Mesenchymal stem cell (in vitro differentiated cells and primary cell): Measurements from ENCODE around the gene ASB4.

Experiments
- DNase-seq: peaks from one replicate; pipeline ENCODE4 v3.0.0-alpha.2; 2013
- H2AFZ ChIP-seq: one replicate; pipeline ENCODE4 v1.6.1; 2013; ENCODE audit warnings: low read depth, mild to moderate bottlenecking, control low read depth, inconsistent platforms, low read length, moderate library complexity
- H2AK5ac ChIP-seq: 2 replicates; pipeline ENCODE4 v1.6.1; 2013; ENCODE audit warnings: low read length, moderate library complexity, mild to moderate bottlenecking, inconsistent platforms; ENCODE audit not compliant: severe bottlenecking
- H2BK120ac ChIP-seq: one replicate; pipeline ENCODE4 v1.6.1; 2013; ENCODE audit warnings: low read depth, mild to moderate bottlenecking, inconsistent platforms, low read length, moderate library complexity
- H2BK12ac ChIP-seq, 2 experiments: one replicate each; pipeline ENCODE4 v1.6.1; 2013; ENCODE audit warnings: inconsistent platforms in 2 of 2, low read length in 2 of 2, mild to moderate bottlenecking in 2 of 2, moderate library complexity in 2 of 2, control low read depth in 1 of 2
- H2BK15ac ChIP-seq: one replicate; pipeline ENCODE4 v1.6.1; 2013; ENCODE audit warnings: mild to moderate bottlenecking, low read depth, inconsistent platforms; ENCODE audit not compliant: poor library complexity, severe bottlenecking
- H2BK5ac ChIP-seq: 2 replicates; pipeline ENCODE4 v1.6.1; 2013; ENCODE audit warnings: low read depth, mild to moderate bottlenecking, low read length, control low read depth, inconsistent platforms; ENCODE audit not compliant: poor library complexity, severe bottlenecking
- H3K14ac ChIP-seq, 2 experiments: one replicate each; pipeline ENCODE4 v1.6.1; 2013; ENCODE audit warnings: inconsistent platforms in 2 of 2, low read length in 2 of 2, control low read depth in 1 of 2, mild to moderate bottlenecking in 1 of 2, moderate library complexity in 1 of 2
- H3K18ac ChIP-seq, 2 experiments: one replicate each; pipeline ENCODE4 v1.6.1; 2013; ENCODE audit warnings: inconsistent platforms in 2 of 2, low read length in 2 of 2, control low read depth in 1 of 2, low read depth in 1 of 2, mild to moderate bottlenecking in 1 of 2
- H3K23ac ChIP-seq, 2 experiments: one replicate each; pipeline ENCODE4 v1.6.1; 2013; ENCODE audit warnings: inconsistent platforms in 2 of 2, low read length in 2 of 2, mild to moderate bottlenecking in 2 of 2, moderate library complexity in 2 of 2, control low read depth in 1 of 2
- H3K27ac ChIP-seq: 2 replicates; pipeline ENCODE4 v1.5.1; 2013; ENCODE audit warnings: mild to moderate bottlenecking, moderate library complexity, low read length, control low read depth, inconsistent platforms; ENCODE audit not compliant: poor library complexity, severe bottlenecking
- H3K27me3 ChIP-seq, 2 experiments: 2 replicates each; pipeline versions ENCODE4 v1.6.1 to v1.7.0; 2013; ENCODE audit warnings: low read length in 2 of 2, mild to moderate bottlenecking in 2 of 2, moderate library complexity in 2 of 2, control low read depth in 1 of 2, inconsistent platforms in 1 of 2; ENCODE audit not compliant: control insufficient read depth in 1 of 2, insufficient read depth in 1 of 2
- H3K36me3 ChIP-seq, 2 experiments: 2 replicates each; pipeline versions ENCODE4 v1.6.1 to v1.7.0; 2013; ENCODE audit warnings: low read length in 2 of 2, control low read depth in 1 of 2, inconsistent platforms in 1 of 2, low read depth in 1 of 2, mild to moderate bottlenecking in 1 of 2; ENCODE audit not compliant: insufficient read depth in 2 of 2, control insufficient read depth in 1 of 2
- H3K4ac ChIP-seq, 2 experiments: one replicate each; pipeline ENCODE4 v1.6.1; 2013; ENCODE audit warnings: inconsistent platforms in 2 of 2, low read length in 2 of 2, mild to moderate bottlenecking in 2 of 2, moderate library complexity in 2 of 2, control low read depth in 1 of 2, low read depth in 1 of 2
- H3K4me1 ChIP-seq: 2 replicates; pipeline ENCODE4 v1.6.1; 2013; ENCODE audit warnings: low read depth, low read length, control low read depth; ENCODE audit not compliant: control insufficient read depth, insufficient read depth
- H3K4me2 ChIP-seq: 2 replicates; pipeline ENCODE4 v1.6.1; 2013; ENCODE audit warnings: low read length, mild to moderate bottlenecking, inconsistent platforms; ENCODE audit not compliant: poor library complexity, severe bottlenecking
- H3K4me3 ChIP-seq, 2 experiments: 2 replicates each; pipeline versions ENCODE4 v1.5.1 to v1.7.0; 2013; ENCODE audit warnings: low read length in 2 of 2, mild to moderate bottlenecking in 2 of 2, control low read depth in 1 of 2, low read depth in 1 of 2; ENCODE audit not compliant: insufficient read depth in 1 of 2
- H3K79me1 ChIP-seq: replicated peaks from 2 replicates; pipeline ENCODE4 v1.6.1; 2013; ENCODE audit warnings: mild to moderate bottlenecking, control low read depth, low read length, inconsistent platforms; ENCODE audit not compliant: poor library complexity, severe bottlenecking
- H3K9ac ChIP-seq: 2 replicates; pipeline ENCODE4 v1.7.0; 2013; ENCODE audit warnings: mild to moderate bottlenecking, low read length, moderate library complexity
- H3K9me3 ChIP-seq: 2 replicates; pipeline ENCODE4 v1.7.0; 2013; ENCODE audit warnings: mild to moderate bottlenecking, low read length; ENCODE audit not compliant: control insufficient read depth
- H4K8ac ChIP-seq: one replicate; pipeline ENCODE4 v1.6.1; 2013; ENCODE audit warnings: inconsistent platforms, mild to moderate bottlenecking, low read length, moderate library complexity
- H4K91ac ChIP-seq: one replicate; pipeline ENCODE4 v1.6.1; 2013; ENCODE audit warnings: mild to moderate bottlenecking, low read length, inconsistent platforms
- WGBS: methylation state at CpG from one replicate; pipeline ENCODE4 v1.1.7; 2013; ENCODE audit warnings: mixed read lengths; 5-methylcytosine and 5-hydroxymethylcytosine counted together

The ASB4 gene

GRCh38 chr7:95560674-95561073 is 74.9 kb downstream of the ASB4 start:
- Histone ChIP-seq H2BK12ac (no peak overlapping the region), H3K36me3 (no peaks in the 10 kb centered on the region), H2BK5ac (no peak overlapping the region), H2AK5ac (no peak overlapping the region), H3K27me3 (no peaks in the 10 kb centered on the region), H3K4ac (no peak overlapping the region), H3K23ac (no peak overlapping the region), H2AFZ (no peak overlapping the region), H3K4me1 (no peaks in the 10 kb centered on the region), H4K91ac (no peak overlapping the region), H3K9me3 (no peaks in the 10 kb centered on the region), H3K27ac (no peak overlapping the region), H3K4me3 (no peak overlapping the region), H4K8ac (no peak overlapping the region), H2BK120ac (no peak overlapping the region), H2BK15ac (no peak overlapping the region), H3K18ac (no peak overlapping the region), H3K4me2 (no peak overlapping the region), H3K14ac (no peak overlapping the region), H3K79me1 (no peaks in the 10 kb centered on the region), H3K9ac (no peak overlapping the region)
- WGBS, result 85% methylated on average over 2 of the region's 2 CpGs
- DNase-seq, result no peak

GRCh38 chr7:95569720-95570119 is 84.0 kb downstream of the ASB4 start:
- Histone ChIP-seq H2AK5ac (no peak overlapping the region), H3K9ac (no peak overlapping the region), H3K4me3 (no peak overlapping the region), H2BK120ac (no peak overlapping the region), H4K8ac (no peak overlapping the region), H3K18ac (no peak overlapping the region), H3K14ac (no peak overlapping the region), H4K91ac (no peak overlapping the region), H3K4ac (no peak overlapping the region), H3K36me3 (no peaks in the 10 kb centered on the region), H3K9me3 (no peaks in the 10 kb centered on the region), H3K79me1 (no peaks in the 10 kb centered on the region), H2BK12ac (no peak overlapping the region), H2BK5ac (no peak overlapping the region), H2BK15ac (no peak overlapping the region), H3K27ac (no peak overlapping the region), H2AFZ (no peak overlapping the region), H3K23ac (no peak overlapping the region), H3K4me1 (no peaks in the 10 kb centered on the region), H3K27me3 (no peaks in the 10 kb centered on the region), H3K4me2 (no peak overlapping the region)
- 100% methylated on average over 1 of the region's 2 CpGs for WGBS
- DNase-seq, result no peak

DNA sequence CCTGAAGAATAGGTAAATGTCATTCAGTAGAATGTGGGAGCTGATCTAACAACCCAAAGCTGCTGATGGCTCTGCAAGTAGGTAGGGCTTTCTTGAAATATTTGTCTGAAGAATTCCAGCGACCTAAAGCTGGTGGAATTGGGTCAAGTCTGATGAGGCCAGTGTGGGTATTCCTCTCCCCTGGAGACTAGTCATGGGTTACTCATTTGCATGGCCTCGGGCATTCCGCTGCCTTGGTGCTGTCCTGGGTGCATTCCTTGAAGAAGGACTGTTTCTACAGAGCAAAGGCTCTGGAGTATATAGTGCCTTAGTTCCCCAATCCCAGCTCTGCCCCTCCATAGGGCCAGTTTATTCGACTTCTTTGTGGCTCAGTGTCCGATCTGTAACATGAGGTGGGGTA is 91.4 kb downstream of the ASB4 start:
- Histone ChIP-seq H3K9me3 (no peaks in the 10 kb centered on the region), H2AK5ac (no peak overlapping the region), H3K4ac (no peak overlapping the region), H2AFZ (no peak overlapping the region), H3K27ac (no peak overlapping the region), H2BK15ac (no peak overlapping the region), H4K8ac (no peak overlapping the region), H2BK120ac (no peak overlapping the region), H3K27me3 (no peaks in the 10 kb centered on the region), H3K4me1 (peaks cover 3% of the 10 kb centered on the region), H3K9ac (no peak overlapping the region), H2BK12ac (no peak overlapping the region), H2BK5ac (no peak overlapping the region), H3K14ac (no peak overlapping the region), H3K79me1 (no peaks in the 10 kb centered on the region), H4K91ac (no peak overlapping the region), H3K4me2 (no peak overlapping the region), H3K36me3 (no peaks in the 10 kb centered on the region), H3K18ac (peak overlapping the region in 1 of 2 experiments; percentile 43), H3K23ac (no peak overlapping the region), H3K4me3 (no peak overlapping the region)
- DNase-seq, result peak; percentile 26
- WGBS, result 73% methylated on average over 5 of the region's 5 CpGs

GRCh38 chr7:95578299-95578855 is 92.6 kb downstream of the ASB4 start:
- no peak overlapping the region for H3K23ac ChIP-seq
- no peaks in the 10 kb centered on the region for H3K9me3 ChIP-seq
- H4K8ac ChIP-seq, result no peak overlapping the region
- H3K27me3 ChIP-seq, result no peaks in the 10 kb centered on the region
- no peak overlapping the region for H2BK15ac ChIP-seq
- H3K18ac ChIP-seq, result no peak overlapping the region
- H3K36me3 ChIP-seq, result no peaks in the 10 kb centered on the region
- H3K9ac ChIP-seq, result no peak overlapping the region
- no peaks in the 10 kb centered on the region for H3K79me1 ChIP-seq
- DNase-seq, result no peak
- H4K91ac ChIP-seq, result no peak overlapping the region
- H2BK120ac ChIP-seq, result no peak overlapping the region
- 74% methylated on average over 2 of the region's 3 CpGs for WGBS
- peaks cover 3% of the 10 kb centered on the region for H3K4me1 ChIP-seq
- no peak overlapping the region for H2BK5ac ChIP-seq
- no peak overlapping the region for H2BK12ac ChIP-seq
- no peak overlapping the region for H2AFZ ChIP-seq
- no peak overlapping the region for H3K4me3 ChIP-seq
- H3K14ac ChIP-seq, result no peak overlapping the region
- no peak overlapping the region for H3K4ac ChIP-seq
- no peak overlapping the region for H3K27ac ChIP-seq
- H3K4me2 ChIP-seq, result no peak overlapping the region
- no peak overlapping the region for H2AK5ac ChIP-seq
